GM12892 (cell line): ENCODE results near the gene ODAD2.

Experiments
- POLR2A ChIP-seq: IDR thresholded peaks from 2 replicates; pipeline ENCODE4 v1.6.1; 2011; ENCODE audit warnings: low read depth, low read length, control low read depth
- POLR2AphosphoS5 ChIP-seq: IDR thresholded peaks from 2 replicates; pipeline ENCODE4 v1.6.1; 2011; ENCODE audit warnings: low read depth, low read length, control low read depth

GRCh38 chr10:28036587-28036986, 37.7 kb upstream of the ODAD2 start:
- no peak for TF ChIP-seq POLR2AphosphoS5
- TF ChIP-seq POLR2A = no peak
